D721Med (cell line): ENCODE results near the gene C3.

ENCODE experiments used
- DNase-seq: peaks from one replicate; pipeline ENCODE4 v3.0.0; 2011; ENCODE audit warnings: low spot score; ENCODE audit not compliant: insufficient read length
- FAIRE-seq: peaks from 2 replicates; lab custom pipeline; 2011; peaks lifted over from hg19 to GRCh38; lab: Jason Lieb, UNC
- CTCF ChIP-seq: IDR thresholded peaks from 2 replicates; pipeline ENCODE4 v1.5.1; 2012; ENCODE audit warnings: mild to moderate bottlenecking, control low read depth; ENCODE audit not compliant: insufficient read depth; ENCODE audit errors: missing control alignments

C3 gene

GRCh38 chr19:6714749-6715555, 5.5 kb downstream of the C3 start:
- TF ChIP-seq CTCF: no peak
- DNase-seq (no peak), FAIRE-seq (no peak)

GRCh38 chr19:6713773-6714692, 6.4 kb downstream of the C3 start:
- no peak for TF ChIP-seq CTCF
- FAIRE-seq (no peak), DNase-seq (no peak)

GRCh38 chr19:6712692-6713670, 7.5 kb downstream of the C3 start:
- no peak for FAIRE-seq
- DNase-seq: no peak

GRCh38 chr19:6712231-6712630, 8.2 kb downstream of the C3 start:
- TF ChIP-seq CTCF: no peak
- DNase-seq (no peak), FAIRE-seq (no peak)

More at GRCh38 chr19:6712692-6713670, 7.5 kb downstream of the C3 start:
- TF ChIP-seq CTCF: no peak

GRCh38 chr19:6711605-6712004, 8.8 kb downstream of the C3 start:
- TF ChIP-seq CTCF: no peak
- FAIRE-seq (no peak), DNase-seq (no peak)

- TF ChIP-seq CTCF: no peak
- no peak for FAIRE-seq
- no peak for DNase-seq
Measured at GRCh38 chr19:6711078-6711361, 9.4 kb downstream of the C3 start.
